ENCODE data around the gene GABRG3. TPM values are rescaled to one million over a fixed set of nuclear protein-coding genes. Genes with fewer than 3 reads are reported as not detected.

GABRG3 gene
- total and polyA plus RNA-seq, 10 of the 15 experiments (the other 5 are each of a cell fraction or from before 2014, with no cell fraction given), result 0.15 TPM; not detected in 9

- BruUV-seq (replicated peaks), result no TSS peak
- in situ Hi-C loops (cut with MboI), result no loop called here
These were observed 27.1 kb upstream of the GABRG3 start for GRCh38 chr15:26943866-26944265.

More at GRCh38 chr15:26943866-26944265, 27.1 kb upstream of the GABRG3 start:
- Histone ChIP-seq H3K36me3 (ENCODE audit: control insufficient read depth in 2 of 2, insufficient read depth in 2 of 2, low read length in 1 of 2) (no peaks in the 10 kb centered on the region), H3K9ac (ENCODE audit: control insufficient read depth, insufficient read depth, low read length) (no peak overlapping the region), H3K79me2 (ENCODE audit: control insufficient read depth, insufficient read depth, low read length) (no peaks in the 10 kb centered on the region), H3K4me1 (ENCODE audit: control insufficient read depth, insufficient read depth, low read length) (no peaks in the 10 kb centered on the region), H2AFZ (ENCODE audit: control insufficient read depth, low read depth, low read length) (no peak overlapping the region), H3K4me3 (no peak overlapping the region), H3K27ac (ENCODE audit: control insufficient read depth, insufficient read depth) (no peak overlapping the region), H3K27me3 (replicated peaks in 1 of 2; ENCODE audit: control insufficient read depth in 2 of 2, insufficient read depth in 2 of 2, low read length in 1 of 2) (no peaks in the 10 kb centered on the region), H4K20me1 (ENCODE audit: control insufficient read depth, insufficient read depth) (no peaks in the 10 kb centered on the region), H3K4me2 (ENCODE audit: control insufficient read depth, insufficient read depth) (no peak overlapping the region), H3K9me3 (replicated peaks; ENCODE audit: control insufficient read depth, insufficient read depth, low read length) (no peaks in the 10 kb centered on the region; the same call in 2 of the 3 replicates)
- WGBS (ENCODE audit: insufficient coverage, insufficient replicate concordance, low lambda C conversion rate, missing lambda C conversion rate), result 29% methylated on average over 8 of the region's 8 CpGs
- no peak for TF ChIP-seq ASH2L (IDR thresholded peaks at IDR 0.05; ENCODE audit: borderline replicate concordance, low read depth)
- no peak for TF ChIP-seq CREM (IDR thresholded peaks at IDR 0.05; ENCODE audit: low read depth)
- no peak for TF ChIP-seq SIN3A (IDR thresholded peaks at IDR 0.05; ENCODE audit: low read depth, low read length)
- no peak for TF ChIP-seq MLLT1 (IDR thresholded peaks at IDR 0.05)
- no peak for TF ChIP-seq POLR2AphosphoS2 (IDR thresholded peaks at IDR 0.05; ENCODE audit: low read depth, low read length)
- no peak for TF ChIP-seq MYB (IDR thresholded peaks at IDR 0.05; ENCODE audit: borderline replicate concordance, low read depth, low read length)
- TF ChIP-seq BACH1 (IDR thresholded peaks at IDR 0.05; ENCODE audit: borderline replicate concordance), result no peak
- TF ChIP-seq PBX3 (IDR thresholded peaks at IDR 0.05; ENCODE audit: insufficient replicate concordance, low read depth, low read length), result no peak
- no peak for TF ChIP-seq FOXM1 (IDR thresholded peaks at IDR 0.05; ENCODE audit: low read depth, low read length)
- TF ChIP-seq MEF2A (IDR thresholded peaks at IDR 0.05; ENCODE audit: insufficient read depth, low read depth, low read length), result no peak
- TF ChIP-seq STAT3 (IDR thresholded peaks at IDR 0.05; ENCODE audit: low read depth, low read length), result no peak
- TF ChIP-seq PML (IDR thresholded peaks at IDR 0.05; ENCODE audit: low read length), result no peak
- no peak for TF ChIP-seq PAX5 (IDR thresholded peaks at IDR 0.05; ENCODE audit: borderline replicate concordance, low read depth, low read length)
- RAD21 ChIA-PET (ENCODE audit: unreplicated experiment), result no interaction called here
- CTCF ChIA-PET, result no interaction called here
- ATAC-seq (no peak), FAIRE-seq (no peak), DNase-seq (ENCODE audit: low read depth, low spot score) (no peak)
- POLR2A ChIA-PET, result no interaction called here
- intact Hi-C loops (cut with micrococcal nuclease; ENCODE audit: unreplicated experiment), result no loop called here
- SMC1A ChIA-PET (ENCODE audit: uncharacterized antibody, unreplicated experiment), result no interaction called here
